ENCODE results near the gene RHBDD3. TPM values are rescaled to one million over a fixed set of nuclear protein-coding genes. Genes with fewer than 3 reads are reported as not detected.

The RHBDD3 gene
- total RNA-seq, 1 donor from 2014 or later = 19.0 TPM

DNA sequence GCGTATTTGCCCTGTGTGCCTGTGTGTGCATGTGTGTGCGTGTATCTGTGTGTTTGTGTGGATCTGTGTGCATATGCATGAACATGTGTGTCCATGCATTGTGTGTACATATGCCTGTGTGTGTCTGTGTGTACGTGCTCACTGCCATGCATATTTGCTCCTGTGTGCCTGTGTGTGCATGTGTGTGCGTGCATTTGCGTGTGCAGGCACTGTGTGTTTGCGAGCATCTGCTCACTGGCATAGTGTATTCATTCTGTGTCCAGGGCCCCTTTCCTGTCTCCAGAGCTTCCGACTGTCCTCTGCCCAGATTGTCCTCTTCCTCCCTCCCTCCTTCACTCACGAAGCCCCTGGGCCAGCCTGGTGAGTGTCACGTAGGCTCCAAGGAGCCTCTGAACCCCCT lies 56.3 kb downstream of the RHBDD3 start:
- no peak overlapping the region for H3K4me3 ChIP-seq
- intact Hi-C loops (cut with DNase I) = no loop called here
- TF ChIP-seq, protein P1, sequence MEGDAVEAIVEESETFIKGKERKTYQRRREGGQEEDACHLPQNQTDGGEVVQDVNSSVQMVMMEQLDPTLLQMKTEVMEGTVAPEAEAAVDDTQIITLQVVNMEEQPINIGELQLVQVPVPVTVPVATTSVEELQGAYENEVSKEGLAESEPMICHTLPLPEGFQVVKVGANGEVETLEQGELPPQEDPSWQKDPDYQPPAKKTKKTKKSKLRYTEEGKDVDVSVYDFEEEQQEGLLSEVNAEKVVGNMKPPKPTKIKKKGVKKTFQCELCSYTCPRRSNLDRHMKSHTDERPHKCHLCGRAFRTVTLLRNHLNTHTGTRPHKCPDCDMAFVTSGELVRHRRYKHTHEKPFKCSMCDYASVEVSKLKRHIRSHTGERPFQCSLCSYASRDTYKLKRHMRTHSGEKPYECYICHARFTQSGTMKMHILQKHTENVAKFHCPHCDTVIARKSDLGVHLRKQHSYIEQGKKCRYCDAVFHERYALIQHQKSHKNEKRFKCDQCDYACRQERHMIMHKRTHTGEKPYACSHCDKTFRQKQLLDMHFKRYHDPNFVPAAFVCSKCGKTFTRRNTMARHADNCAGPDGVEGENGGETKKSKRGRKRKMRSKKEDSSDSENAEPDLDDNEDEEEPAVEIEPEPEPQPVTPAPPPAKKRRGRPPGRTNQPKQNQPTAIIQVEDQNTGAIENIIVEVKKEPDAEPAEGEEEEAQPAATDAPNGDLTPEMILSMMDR (IDR thresholded peaks at IDR 0.05) = no peak
- ATAC-seq (no peak), DNase-seq (no peak)
- no peaks in the 10 kb centered on the region for H3K36me3 ChIP-seq
- no peak overlapping the region for H3K27ac ChIP-seq
- peaks cover 6% of the 10 kb centered on the region for H3K4me1 ChIP-seq
- H3K9me3 ChIP-seq = no peaks in the 10 kb centered on the region
- H3K27me3 ChIP-seq = no peaks in the 10 kb centered on the region

DNA sequence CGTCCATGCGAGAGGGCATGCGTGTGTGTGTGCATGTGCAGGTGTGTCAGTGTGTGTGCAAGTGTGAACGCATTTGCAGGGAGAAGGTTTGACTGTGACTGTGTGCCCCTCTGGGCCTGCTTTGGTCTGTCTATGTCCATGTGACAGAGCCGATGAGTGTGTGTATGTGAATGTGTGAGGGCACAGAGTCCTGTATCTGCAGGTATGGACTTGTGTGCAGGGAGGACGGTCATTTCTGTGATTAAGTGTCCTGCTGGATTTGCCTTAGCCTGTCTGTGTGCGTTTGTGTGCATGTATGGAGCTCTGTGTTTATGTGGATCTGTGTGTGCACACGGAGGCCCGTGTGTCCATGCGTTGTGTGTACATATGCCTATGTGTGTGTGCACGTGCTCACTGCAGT lies 56.7 kb downstream of the RHBDD3 start:
- no peak for DNase-seq
- H3K4me3 ChIP-seq = no peak overlapping the region
- H3K36me3 ChIP-seq = no peaks in the 10 kb centered on the region
- no peak overlapping the region for H3K27ac ChIP-seq
- peaks cover 9% of the 10 kb centered on the region for H3K4me1 ChIP-seq
- H3K27me3 ChIP-seq = no peaks in the 10 kb centered on the region
- no peaks in the 10 kb centered on the region for H3K9me3 ChIP-seq
- intact Hi-C loops (cut with DNase I) = no loop called here
- no peak for ATAC-seq
- TF ChIP-seq, protein P1 (IDR thresholded peaks at IDR 0.05) = no peak

Other genes with a start within 250 kb of the RHBDD3 start
- not detected for gene C22orf31, start 206.2 kb downstream of the RHBDD3 start, total RNA-seq
- 23.3 TPM for gene KREMEN1, start 194.9 kb downstream of the RHBDD3 start, total RNA-seq
- 15.2 TPM for gene EMID1, start 62.1 kb downstream of the RHBDD3 start, total RNA-seq
- 149 TPM for gene EWSR1, start 287 bp upstream of the RHBDD3 start, total RNA-seq
- 27.2 TPM for gene GAS2L1, start 38.7 kb upstream of the RHBDD3 start, total RNA-seq
- 0.72 TPM for gene RASL10A, start 47.7 kb upstream of the RHBDD3 start, total RNA-seq
- gene AP1B1, start 120.6 kb upstream of the RHBDD3 start, total RNA-seq = 62.4 TPM
- gene RFPL1, start 170.6 kb upstream of the RHBDD3 start, total RNA-seq = not detected
- 0.46 TPM for gene NEFH, start 212.2 kb upstream of the RHBDD3 start, total RNA-seq

Measured in upper lobe of right lung (tissue), 1 donor.